DMS53 (cell line): ENCODE measurements around the gene EFHD1.
A peak's percentile ranks its signal among the peaks of the same experiment; 100 is the strongest.
"Not testable (repeated sequence)": the region's sequence is repeated elsewhere in the genome, so short reads cannot be mapped to it uniquely, and the experiment has no call there.

Source experiments
- DNase-seq: peaks from one replicate; lab custom pipeline; 2025; lab: John Stamatoyannopoulos, UW

EFHD1 gene

GRCh38 chr2:232647261-232647660 is 13.9 kb downstream of the EFHD1 start:
- DNase-seq = no peak

GRCh38 chr2:232649033-232649432 is 15.6 kb downstream of the EFHD1 start:
- no peak for DNase-seq

- DNase-seq = no peak
Measured at GRCh38 chr2:232652505-232652851, 19.1 kb downstream of the EFHD1 start.

GRCh38 chr2:232653441-232653840 is 20.0 kb downstream of the EFHD1 start:
- no peak for DNase-seq

- DNase-seq = no peak
Measured at GRCh38 chr2:232655392-232655791, 22.0 kb downstream of the EFHD1 start.

- peak; percentile 7 for DNase-seq
Measured at GRCh38 chr2:232658217-232658785, 24.9 kb downstream of the EFHD1 start.

- DNase-seq = no peak
Measured at GRCh38 chr2:232659359-232659758, 26.0 kb downstream of the EFHD1 start.

GRCh38 chr2:232662486-232663260 is 29.3 kb downstream of the EFHD1 start:
- DNase-seq = no peak

GRCh38 chr2:232666051-232666805 is 32.8 kb downstream of the EFHD1 start:
- no peak for DNase-seq

GRCh38 chr2:232667989-232668583 is 34.7 kb downstream of the EFHD1 start:
- DNase-seq = no peak

- peak; percentile 7 for DNase-seq
Measured at GRCh38 chr2:232668805-232669444, 35.5 kb downstream of the EFHD1 start.

- no peak for DNase-seq
Measured at GRCh38 chr2:232672588-232672987, 39.2 kb downstream of the EFHD1 start.

- no peak for DNase-seq
Measured at GRCh38 chr2:232674491-232674890, 41.1 kb downstream of the EFHD1 start.

- no peak for DNase-seq
Measured at GRCh38 chr2:232675381-232675780, 42.0 kb downstream of the EFHD1 start.

- DNase-seq = no peak
Measured at GRCh38 chr2:232680006-232680405, 46.6 kb downstream of the EFHD1 start.

GRCh38 chr2:232681527-232681926 is 48.1 kb downstream of the EFHD1 start:
- DNase-seq = no peak

GRCh38 chr2:232683368-232683767 is 50.0 kb downstream of the EFHD1 start:
- no peak for DNase-seq

GRCh38 chr2:232685391-232685790 is 52.0 kb downstream of the EFHD1 start:
- not testable (repeated sequence) for DNase-seq

- no peak for DNase-seq
Measured at GRCh38 chr2:232687382-232688160, 54.2 kb downstream of the EFHD1 start.

GRCh38 chr2:232688201-232688600 is 54.8 kb downstream of the EFHD1 start:
- DNase-seq = no peak

- DNase-seq = peak; percentile 12
Measured at GRCh38 chr2:232689152-232689910, 55.9 kb downstream of the EFHD1 start.
